ENCODE data around the gene IL22RA2. TPM values are rescaled to one million over a fixed set of nuclear protein-coding genes. Genes with fewer than 3 reads are reported as not detected.
A peak's percentile ranks its signal among the peaks of the same experiment; 100 is the strongest.

IL22RA2 gene
- total RNA-seq, 1 donor from 2014 or later = not detected

GRCh38 chr6:137122612-137123011 lies 50.8 kb downstream of the IL22RA2 start:
- DNase-seq (ENCODE audit: low read depth) (peak; percentile 73), FAIRE-seq (no peak)
- TF ChIP-seq CTCF (IDR thresholded peaks at IDR 0.05; ENCODE audit: insufficient read depth, low read length, severe bottlenecking) = no peak
- H3K4me3 ChIP-seq (ENCODE audit: low read depth, low read length) = no peak overlapping the region
- no peaks in the 10 kb centered on the region for H3K27me3 ChIP-seq (ENCODE audit: control insufficient read depth, insufficient read depth, low read length)
- no peaks in the 10 kb centered on the region for H3K36me3 ChIP-seq (ENCODE audit: control insufficient read depth, insufficient read depth, low read length)

DNA sequence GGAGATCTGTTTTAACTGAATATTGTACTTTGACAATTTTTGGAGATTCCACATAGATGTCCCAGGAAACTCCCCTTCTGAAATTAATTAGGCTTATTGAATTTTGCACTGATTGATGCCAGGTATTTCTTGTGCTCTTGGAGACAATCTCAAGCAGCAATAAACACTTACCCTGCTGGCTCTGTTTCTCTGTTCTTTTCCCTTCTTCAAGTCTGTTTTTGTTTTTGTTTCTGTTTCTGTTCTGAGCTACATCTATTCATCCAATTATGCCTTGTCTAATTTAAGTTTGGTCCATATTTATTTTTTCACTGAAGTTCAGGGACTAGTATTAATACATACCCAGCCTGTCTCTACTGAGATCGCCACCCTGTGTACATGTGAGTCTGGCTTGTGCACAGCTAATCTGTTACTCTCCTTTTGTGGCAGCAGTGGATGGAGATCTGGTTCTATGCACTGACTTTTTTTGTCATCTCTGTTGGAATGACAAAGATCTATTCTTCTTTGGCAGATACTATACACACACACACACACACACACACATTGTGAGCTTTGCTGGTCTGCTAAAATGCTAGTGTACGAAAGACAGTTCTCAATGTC lies 51.9 kb downstream of the IL22RA2 start:
- Histone ChIP-seq H3K36me3 (ENCODE audit: control insufficient read depth, insufficient read depth, low read length) (no peaks in the 10 kb centered on the region), H3K27me3 (ENCODE audit: control insufficient read depth, insufficient read depth, low read length) (no peaks in the 10 kb centered on the region), H3K4me3 (ENCODE audit: low read depth, low read length) (no peak overlapping the region)
- no peak for DNase-seq (ENCODE audit: low read depth)
- no peak for FAIRE-seq
- no peak for TF ChIP-seq CTCF (IDR thresholded peaks at IDR 0.05; ENCODE audit: insufficient read depth, low read length, severe bottlenecking)

DNA sequence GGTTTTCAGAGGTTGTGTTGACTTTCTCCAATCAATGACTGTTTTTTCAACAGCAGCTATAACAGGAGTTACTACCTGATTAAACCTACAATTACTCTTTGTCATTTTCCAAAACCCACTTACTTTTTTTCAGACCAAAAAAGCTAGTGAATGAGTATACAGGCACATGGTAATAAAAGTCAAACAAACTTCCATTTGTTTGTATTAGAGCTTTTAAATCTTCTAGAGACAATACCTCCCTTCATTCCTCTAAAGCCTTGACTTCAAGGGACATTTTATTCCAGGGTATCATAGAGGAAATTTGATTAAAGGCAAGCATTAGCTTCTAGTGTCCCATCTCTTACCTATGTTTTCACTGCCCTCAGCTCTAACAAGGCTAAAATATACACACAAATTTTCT lies 52.7 kb downstream of the IL22RA2 start:
- FAIRE-seq (no peak), DNase-seq (ENCODE audit: low read depth) (no peak)
- no peak for TF ChIP-seq CTCF (IDR thresholded peaks at IDR 0.05; ENCODE audit: insufficient read depth, low read length, severe bottlenecking)
- Histone ChIP-seq H3K4me3 (ENCODE audit: low read depth, low read length) (no peak overlapping the region), H3K27me3 (ENCODE audit: control insufficient read depth, insufficient read depth, low read length) (no peaks in the 10 kb centered on the region), H3K36me3 (ENCODE audit: control insufficient read depth, insufficient read depth, low read length) (no peaks in the 10 kb centered on the region)

DNA sequence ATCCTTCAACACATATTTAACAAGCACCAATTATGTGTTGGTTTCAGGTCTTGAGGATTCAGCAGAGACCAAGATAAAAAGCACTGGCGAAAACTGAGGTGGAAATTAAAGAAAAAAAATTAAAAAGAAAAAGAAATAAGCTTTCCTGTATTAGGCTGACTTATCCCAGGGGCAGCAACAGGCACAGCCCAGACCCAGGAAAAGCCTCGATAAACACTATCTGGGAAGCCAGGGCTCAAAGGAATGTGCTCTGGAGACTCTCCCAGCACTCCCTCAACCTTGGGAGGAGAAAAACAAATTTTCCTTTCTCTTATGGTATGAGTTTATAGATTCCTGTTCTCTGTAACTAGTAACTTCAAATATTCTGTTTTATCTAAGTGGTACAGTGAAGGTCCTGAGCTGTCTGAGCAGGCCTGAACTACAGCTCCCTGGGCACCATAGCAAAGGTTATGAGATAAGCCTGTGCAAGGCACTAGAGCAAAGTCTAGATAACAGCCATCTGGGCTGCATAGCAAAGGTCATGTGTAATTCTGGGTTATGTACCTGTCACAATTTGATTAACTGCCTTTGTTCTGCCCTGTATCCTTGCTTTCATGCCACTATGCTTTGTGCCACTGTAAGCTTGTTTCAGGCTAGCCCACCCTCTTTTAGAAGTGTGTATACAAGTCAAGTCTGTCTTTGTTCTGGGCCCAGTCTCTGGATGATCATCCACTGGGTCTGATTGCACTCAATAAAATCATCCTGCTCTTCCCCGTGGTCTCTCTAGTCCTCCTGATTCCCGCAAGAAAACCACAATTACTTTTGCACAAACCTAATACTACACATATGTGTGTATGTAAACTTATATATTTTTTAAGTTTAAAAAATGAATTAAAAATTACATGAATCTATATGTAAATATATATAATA lies 54.0 kb downstream of the IL22RA2 start:
- DNase-seq (ENCODE audit: low read depth) = no peak
- Histone ChIP-seq H3K4me3 (ENCODE audit: low read depth, low read length) (no peak overlapping the region), H3K27me3 (ENCODE audit: control insufficient read depth, insufficient read depth, low read length) (no peaks in the 10 kb centered on the region), H3K36me3 (ENCODE audit: control insufficient read depth, insufficient read depth, low read length) (no peaks in the 10 kb centered on the region)
- no peak for FAIRE-seq
- no peak for TF ChIP-seq CTCF (IDR thresholded peaks at IDR 0.05; ENCODE audit: insufficient read depth, low read length, severe bottlenecking)

- H3K27me3 ChIP-seq (ENCODE audit: control insufficient read depth, insufficient read depth, low read length) = no peaks in the 10 kb centered on the region
- no peak for DNase-seq (ENCODE audit: low read depth)
- FAIRE-seq = no peak
- no peaks in the 10 kb centered on the region for H3K36me3 ChIP-seq (ENCODE audit: control insufficient read depth, insufficient read depth, low read length)
- no peak for TF ChIP-seq CTCF (IDR thresholded peaks at IDR 0.05; ENCODE audit: insufficient read depth, low read length, severe bottlenecking)
- no peak overlapping the region for H3K4me3 ChIP-seq (ENCODE audit: low read depth, low read length)
Observed at GRCh38 chr6:137117581-137117980, 55.9 kb downstream of the IL22RA2 start.
